HG03521 (cell line): ENCODE results near the gene ZKSCAN8.

Source experiments
- ATAC-seq: cut with Tn5 transposase; IDR thresholded peaks from one replicate; pipeline ENCODE4 v1.9.1; 2021; ENCODE audit warnings: mild to moderate bottlenecking, moderate library complexity; ENCODE audit not compliant: unreplicated experiment

ZKSCAN8 gene

GRCh38 chr6:28137505-28137981, 4.1 kb upstream of the ZKSCAN8 start:
- no peak for ATAC-seq

GRCh38 chr6:28139860-28140543, 1.7 kb upstream of the ZKSCAN8 start:
- no peak for ATAC-seq

GRCh38 chr6:28140616-28141015, 1.1 kb upstream of the ZKSCAN8 start:
- ATAC-seq, result no peak

DNA sequence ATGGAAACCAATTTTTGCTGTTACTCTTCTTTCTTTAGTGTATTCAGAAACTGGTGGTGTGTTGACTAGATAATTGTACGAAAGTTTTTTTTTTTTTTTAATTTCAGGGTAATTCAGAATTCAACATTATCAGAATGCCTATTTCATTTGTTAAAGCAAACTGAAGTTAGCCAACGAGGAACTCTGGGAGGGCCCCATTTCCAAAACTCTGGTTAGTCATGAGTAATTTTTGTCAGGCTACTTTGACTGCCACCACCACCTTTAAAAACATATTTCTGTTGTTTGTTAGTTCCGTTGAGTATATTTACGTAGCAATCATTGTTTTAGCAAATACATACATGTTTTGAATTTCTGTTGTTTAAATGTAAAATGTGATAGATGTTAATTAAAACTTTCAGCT, 763 bp downstream of the ZKSCAN8 start:
- ATAC-seq, result no peak

GRCh38 chr6:28145231-28145630, 3.5 kb downstream of the ZKSCAN8 start:
- no peak for ATAC-seq

DNA sequence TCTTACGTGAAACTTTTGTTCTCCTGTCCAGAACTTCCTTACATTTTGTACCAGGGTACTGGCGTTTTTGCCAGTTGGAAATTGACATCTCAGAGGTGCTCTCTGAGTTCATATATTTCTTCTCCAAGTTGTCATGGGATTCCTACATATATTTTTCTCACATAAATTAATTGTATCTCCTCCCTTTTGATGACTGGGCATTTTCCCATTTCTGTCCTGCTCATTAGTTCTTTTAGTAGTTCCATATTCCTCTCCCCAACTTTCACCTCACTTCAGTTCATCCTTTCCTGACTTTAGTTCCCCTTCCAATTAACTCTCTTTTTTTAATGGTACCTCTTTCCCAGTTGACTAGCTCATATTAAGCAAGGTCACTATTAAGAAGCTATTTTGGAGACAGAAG, 10.8 kb downstream of the ZKSCAN8 start:
- ATAC-seq, result no peak

GRCh38 chr6:28153546-28153945, 11.9 kb downstream of the ZKSCAN8 start:
- no peak for ATAC-seq

GRCh38 chr6:28154357-28154756, 12.7 kb downstream of the ZKSCAN8 start:
- no peak for ATAC-seq

DNA sequence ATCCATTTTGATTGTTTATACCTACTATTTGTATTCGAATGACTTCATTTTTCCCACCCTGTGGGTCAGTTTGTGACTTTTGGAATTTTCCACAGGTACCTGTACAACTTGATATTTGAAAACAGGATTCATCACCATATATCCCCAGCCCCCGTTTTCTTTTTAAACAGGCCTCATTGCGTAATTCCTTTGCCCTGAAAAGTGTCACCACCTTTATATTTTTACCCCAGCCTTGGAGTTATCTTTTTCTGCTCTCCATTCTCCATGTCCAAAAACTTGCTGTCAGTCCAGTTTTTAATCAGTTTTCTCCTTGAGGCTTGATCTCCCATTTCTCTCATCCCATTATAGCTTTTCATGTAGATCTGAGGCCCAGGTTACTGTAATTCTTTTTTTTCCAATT, 16.6 kb downstream of the ZKSCAN8 start:
- no peak for ATAC-seq

- ATAC-seq, result no peak
These were observed 17.4 kb downstream of the ZKSCAN8 start for GRCh38 chr6:28159029-28159607.

DNA sequence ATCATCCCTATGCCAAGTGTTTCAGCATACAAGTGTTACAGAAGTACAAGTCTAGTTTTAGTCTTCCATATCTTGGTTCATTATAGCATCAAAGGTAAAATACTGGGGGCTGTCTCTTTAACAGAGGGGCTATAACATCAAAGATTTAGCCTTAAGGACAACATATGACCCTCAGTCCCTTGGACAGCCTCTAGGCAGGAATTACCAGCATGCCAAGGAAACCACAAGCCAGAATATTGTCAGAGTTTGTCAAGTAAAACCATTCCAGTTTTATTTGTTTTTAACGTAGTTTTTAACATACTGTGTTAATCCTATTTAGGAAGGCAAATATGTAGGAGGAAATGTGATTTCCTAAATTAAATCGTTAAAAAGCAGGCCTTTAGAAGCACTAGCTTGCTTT, 18.6 kb downstream of the ZKSCAN8 start:
- ATAC-seq, result no peak

DNA sequence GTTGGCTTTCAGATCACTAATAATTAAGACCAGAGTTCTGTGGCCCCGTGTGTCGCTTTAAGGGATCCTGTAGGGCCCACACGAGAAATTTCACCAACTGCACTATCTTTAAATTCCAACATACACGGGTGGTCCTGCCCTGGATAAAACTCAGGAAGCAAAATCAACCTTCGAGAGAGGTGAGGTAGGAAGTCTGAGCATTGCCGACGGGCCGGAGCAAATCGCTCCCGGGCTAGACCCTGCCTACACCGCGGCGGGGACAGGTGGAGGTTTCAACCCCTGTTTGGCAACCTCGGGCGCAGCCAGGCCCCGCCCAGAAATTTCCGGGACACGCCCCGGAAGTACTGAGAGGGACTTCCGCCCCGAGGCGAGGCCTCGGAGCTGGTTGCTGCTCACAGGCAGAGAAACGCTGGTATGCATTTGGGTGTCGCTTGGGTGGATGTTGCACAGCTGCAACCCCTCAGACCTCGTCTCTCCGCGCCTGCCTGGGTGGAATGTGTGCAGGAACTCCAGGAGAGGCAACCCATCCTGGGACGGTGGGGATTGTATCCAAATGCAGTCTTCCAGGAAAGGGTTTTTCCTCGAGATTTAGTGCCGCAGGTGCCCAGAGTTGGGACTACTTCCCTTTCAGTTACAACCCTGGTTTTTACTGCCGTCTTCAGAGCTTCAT, 19.9 kb downstream of the ZKSCAN8 start:
- ATAC-seq, result peak; percentile 96

GRCh38 chr6:28165563-28165962, 23.9 kb downstream of the ZKSCAN8 start:
- ATAC-seq, result no peak

GRCh38 chr6:28167068-28167467, 25.4 kb downstream of the ZKSCAN8 start:
- no peak for ATAC-seq

DNA sequence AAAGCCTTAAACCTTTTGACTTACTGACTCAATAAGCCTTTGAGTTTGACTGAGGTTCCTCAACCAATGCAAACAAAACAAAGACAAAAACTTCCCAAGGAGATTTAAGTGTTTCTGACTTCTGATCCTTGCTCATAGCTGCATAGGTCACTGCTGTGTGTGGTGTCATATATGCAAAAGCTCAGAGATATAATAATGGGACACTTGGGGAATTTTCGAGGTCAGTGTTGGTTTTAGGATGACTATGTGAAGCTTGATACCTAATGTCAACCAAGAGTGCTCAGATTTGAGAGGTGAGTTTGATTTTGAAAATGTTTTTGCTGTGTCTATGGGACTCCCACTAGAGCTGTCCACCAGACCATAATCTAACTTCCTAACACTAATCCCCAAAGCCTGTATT, 26.2 kb downstream of the ZKSCAN8 start:
- ATAC-seq, result no peak

- ATAC-seq, result no peak
These were observed 29.6 kb downstream of the ZKSCAN8 start for GRCh38 chr6:28171271-28171670.

GRCh38 chr6:28172006-28172405, 30.3 kb downstream of the ZKSCAN8 start:
- no peak for ATAC-seq

- no peak for ATAC-seq
These were observed 34.7 kb downstream of the ZKSCAN8 start for GRCh38 chr6:28176373-28176772.

DNA sequence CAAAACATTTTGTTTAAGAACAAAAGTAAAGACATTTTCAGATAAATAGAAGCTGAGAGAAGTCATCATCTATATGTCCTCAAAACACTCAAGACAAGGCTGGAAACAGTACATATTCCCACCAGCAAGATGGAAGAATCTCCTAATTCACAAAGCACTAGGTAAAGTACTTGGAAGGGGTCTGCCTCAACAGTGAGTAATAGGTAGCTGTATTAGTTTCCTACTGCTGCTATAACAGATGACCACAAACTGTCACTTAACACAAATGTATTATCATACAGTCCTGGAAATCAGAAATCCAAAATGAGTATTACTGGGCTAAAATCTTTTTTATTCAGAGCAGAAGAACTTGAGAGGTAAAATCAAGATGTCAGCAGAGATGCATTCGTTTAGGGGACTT, 40.6 kb downstream of the ZKSCAN8 start:
- no peak for ATAC-seq

DNA sequence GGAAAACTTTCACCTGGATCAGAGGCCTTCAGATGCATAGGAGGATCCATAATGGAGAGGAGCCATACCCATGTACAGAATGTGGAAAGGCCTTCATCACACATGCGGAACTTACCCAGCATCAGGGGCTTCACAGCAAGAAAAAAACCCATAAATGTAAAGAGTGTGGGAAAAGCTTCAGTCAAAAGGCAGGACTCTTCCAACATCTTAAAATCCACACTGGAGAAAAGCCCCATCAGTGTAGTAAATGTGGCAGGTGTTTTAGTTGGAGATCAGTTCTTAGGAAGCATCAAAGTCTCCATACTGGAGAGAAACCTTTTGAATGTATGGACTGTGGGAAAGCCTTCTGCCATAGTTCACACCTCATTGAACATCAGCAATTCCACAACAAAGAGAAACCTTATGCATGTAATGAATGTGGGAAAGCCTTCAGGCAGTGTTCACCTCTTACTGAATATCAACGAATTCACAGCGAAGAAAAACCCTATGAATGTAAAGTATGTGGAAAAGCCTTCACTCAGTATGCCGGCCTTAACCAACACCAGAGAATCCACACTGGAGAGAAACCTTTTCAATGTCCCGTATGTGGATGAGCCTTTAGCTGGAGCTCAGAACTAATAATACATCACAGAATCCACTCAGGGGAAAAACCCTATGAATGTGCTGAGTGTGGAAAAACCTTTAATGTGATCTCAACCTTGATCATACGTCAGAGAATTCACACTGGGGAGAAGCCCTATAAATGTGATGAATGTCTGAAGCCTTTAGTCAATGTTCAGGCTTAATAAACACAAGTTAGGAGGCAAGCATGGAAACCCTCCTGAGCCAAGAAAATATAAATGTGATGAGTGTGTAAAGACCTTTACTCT, 46.7 kb downstream of the ZKSCAN8 start:
- ATAC-seq, result no peak

- no peak for ATAC-seq
These were observed 58.3 kb downstream of the ZKSCAN8 start for GRCh38 chr6:28200020-28200419.
